Measurements from ENCODE around the gene SELENOP.
"Not testable (repeated sequence)": the region's sequence is repeated elsewhere in the genome, so short reads cannot be mapped to it uniquely, and the experiment has no call there.

The SELENOP gene

GRCh38 chr5:42826757-42827515 is 15.2 kb upstream of the SELENOP start:
- no peak for DNase-seq (ENCODE audit: low spot score)

GRCh38 chr5:42825422-42826148 is 13.9 kb upstream of the SELENOP start:
- no peak for DNase-seq (ENCODE audit: low spot score)

GRCh38 chr5:42824347-42824976 is 12.8 kb upstream of the SELENOP start:
- no peak for DNase-seq (ENCODE audit: low spot score)

- DNase-seq (ENCODE audit: low spot score), result no peak
These were observed 10.9 kb upstream of the SELENOP start for GRCh38 chr5:42822548-42822947.

GRCh38 chr5:42819745-42820144 is 8.1 kb upstream of the SELENOP start:
- DNase-seq (ENCODE audit: low spot score), result no peak

DNA sequence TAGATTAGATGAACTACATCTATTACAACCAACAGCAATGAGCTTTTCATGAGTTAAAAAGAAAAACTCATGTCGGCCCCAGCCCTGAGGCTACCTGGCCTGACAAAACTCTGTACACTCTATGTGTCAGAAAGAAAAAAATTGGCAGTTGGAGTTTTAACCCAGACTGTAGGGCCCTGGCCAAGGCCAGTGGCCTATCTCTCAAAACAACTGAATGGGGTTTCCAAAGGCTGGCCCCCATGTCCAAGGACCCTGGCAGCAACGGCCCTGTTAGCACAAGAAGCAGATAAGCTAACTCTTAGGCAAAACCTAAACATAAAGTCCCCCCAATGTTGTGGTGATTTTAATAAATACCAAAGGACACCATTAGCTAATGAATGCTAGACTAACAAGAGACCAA is 4.9 kb upstream of the SELENOP start:
- DNase-seq (ENCODE audit: low spot score), result not testable (repeated sequence)

DNA sequence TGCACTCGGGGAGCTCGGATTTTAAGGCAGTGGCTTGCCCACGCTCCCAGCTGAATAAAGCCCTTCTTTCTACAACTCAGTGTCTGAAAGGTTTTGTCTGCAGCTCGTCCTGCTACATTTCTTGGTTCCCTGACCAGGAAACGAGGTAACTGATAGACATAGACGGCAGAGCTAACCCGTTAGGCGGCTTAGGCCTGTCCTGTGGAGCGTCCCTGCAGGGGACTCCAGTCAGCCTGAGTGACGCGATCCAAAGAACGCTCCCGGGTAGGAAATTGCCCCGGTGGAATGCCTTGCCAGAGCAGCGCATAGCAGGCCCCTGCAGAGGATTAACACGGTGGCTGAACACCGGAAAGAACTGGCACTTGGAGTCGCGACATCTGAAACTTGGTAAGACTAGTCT is 1.8 kb upstream of the SELENOP start:
- no peak for DNase-seq (ENCODE audit: low spot score)

- DNase-seq (ENCODE audit: low spot score), result no peak
These were observed 928 bp upstream of the SELENOP start for GRCh38 chr5:42812620-42813019.

DNA sequence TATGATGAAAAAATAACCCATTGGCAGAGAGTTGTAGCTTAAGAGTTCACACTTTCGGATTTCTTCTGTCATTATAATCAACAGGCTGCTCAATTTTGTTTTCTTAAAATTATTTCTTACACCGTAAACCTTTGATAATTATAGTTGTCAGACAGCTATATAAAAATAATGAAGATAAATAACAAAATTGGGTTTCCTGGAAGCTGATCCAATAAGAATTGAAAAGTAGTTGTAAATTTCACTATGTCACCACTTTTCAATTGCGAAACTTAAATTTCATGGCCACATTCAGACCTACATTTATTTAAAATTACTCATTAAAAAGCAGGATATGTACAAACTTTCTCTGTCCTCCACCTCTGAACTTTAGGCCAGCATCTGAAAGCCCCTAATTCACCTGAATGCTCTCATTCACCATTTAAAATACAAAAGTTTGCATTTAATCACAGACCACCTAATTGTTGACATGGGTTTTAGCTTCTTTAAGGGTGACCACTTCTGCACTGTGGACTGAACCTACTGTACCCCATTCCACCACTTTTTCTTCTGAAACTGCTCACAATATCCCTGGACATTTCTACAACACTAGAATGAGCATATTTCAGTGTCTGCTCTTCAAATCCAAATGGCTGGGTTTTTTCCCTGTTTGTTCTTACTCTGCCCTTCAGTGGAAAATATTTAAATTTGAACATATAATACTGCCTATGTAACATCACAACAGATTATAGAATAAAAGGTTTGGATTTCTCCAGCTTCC is 680 bp downstream of the SELENOP start:
- DNase-seq (ENCODE audit: low spot score), result no peak

DNA sequence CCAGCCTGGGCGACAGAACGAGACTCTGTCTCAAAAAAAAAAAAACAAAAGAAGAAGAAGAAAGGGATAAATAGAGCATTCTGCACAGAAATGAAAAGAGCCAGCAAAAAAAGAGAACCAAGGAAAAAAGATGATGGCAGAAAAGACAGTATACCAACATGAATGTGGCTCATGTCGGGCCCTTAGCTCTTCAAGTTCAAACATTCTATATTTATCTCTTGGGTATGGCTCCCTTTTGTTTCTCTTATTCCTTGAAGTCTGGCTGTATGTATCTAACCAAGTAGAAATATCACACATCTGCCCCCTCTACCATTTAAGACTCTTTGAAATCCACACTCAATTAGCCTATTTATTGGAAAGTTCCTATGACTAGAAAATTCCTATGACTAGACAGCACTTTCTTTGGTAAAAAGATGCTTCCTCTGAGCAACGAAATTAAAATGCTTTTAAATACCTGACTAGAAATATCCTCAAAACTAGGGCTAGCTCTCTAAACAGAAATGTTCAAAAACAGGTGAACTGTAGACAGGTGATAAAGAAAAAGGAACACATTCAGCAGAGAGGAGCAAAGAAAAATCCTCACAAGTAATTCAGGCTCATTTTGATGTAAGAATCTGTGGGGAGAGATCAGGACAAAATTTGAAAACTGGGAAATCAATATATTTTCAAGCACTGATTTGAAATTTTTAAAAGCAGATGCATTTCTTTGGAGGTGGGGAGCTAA is 2.6 kb downstream of the SELENOP start:
- no peak for DNase-seq (ENCODE audit: low spot score)

DNA sequence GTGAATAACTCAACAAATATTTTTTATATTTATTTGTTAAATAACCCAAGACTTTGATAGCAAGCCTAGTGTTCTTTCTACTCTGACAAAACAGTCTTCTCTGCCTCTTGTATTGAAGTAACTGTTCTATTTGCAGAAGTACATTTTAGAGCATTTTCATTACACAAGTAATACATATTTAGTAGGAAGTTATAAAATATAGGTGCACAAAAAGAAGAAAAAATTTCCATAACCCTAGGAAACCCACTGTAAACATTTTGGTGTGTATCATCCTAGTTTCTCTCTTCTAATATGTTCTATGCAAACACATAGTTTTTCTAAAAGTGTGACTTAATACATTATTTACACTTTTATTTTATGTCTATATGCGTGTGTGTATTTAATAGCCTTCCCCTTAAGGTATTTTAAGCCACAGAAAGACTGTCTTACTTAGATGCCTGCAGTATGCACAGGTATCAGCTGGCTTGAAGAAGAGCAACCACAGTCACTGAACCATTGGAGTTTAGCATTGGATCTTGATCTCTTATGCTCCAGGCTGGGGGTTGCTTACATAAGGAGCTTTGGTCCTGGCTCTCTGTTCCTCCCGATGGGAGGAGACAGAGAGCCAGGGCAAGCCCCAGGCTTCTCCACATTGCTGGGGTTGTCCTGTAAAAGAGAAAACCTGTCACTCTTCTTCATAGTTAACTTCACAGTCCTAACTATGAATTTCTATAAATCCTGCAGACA is 3.8 kb downstream of the SELENOP start:
- DNase-seq (ENCODE audit: low spot score), result no peak

- no peak for DNase-seq (ENCODE audit: low spot score)
These were observed 4.9 kb downstream of the SELENOP start for GRCh38 chr5:42806701-42807262.

- DNase-seq (ENCODE audit: low spot score), result no peak
These were observed 5.5 kb downstream of the SELENOP start for GRCh38 chr5:42806004-42806700.

DNA sequence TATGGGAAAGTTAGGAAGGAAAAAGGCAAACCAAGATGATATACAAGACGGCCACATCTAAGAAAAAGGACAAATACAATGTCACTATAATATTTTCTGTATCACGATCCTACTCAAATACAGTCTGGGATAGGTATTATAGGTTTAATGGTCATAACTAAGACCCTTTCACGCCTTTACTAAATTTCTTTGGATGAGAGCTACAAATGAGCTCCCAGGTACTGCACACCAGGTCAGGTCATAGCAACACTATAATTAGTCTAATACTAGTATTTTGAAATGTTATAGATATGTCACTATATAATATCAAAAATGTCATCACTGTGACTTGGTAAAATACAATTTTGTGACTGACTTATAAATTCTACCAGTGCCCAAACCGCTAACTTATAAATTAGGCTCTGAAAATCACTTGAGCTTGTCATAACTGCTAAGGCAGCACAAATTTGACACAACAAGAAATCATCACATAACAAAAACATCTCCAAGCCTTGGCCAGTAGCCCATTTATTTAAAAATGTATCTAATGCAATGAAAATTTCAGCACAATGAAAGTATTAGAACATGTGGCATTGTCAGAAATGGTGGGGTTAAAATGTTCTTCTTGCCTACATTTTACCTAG is 6.9 kb downstream of the SELENOP start:
- DNase-seq (ENCODE audit: low spot score), result no peak

DNA sequence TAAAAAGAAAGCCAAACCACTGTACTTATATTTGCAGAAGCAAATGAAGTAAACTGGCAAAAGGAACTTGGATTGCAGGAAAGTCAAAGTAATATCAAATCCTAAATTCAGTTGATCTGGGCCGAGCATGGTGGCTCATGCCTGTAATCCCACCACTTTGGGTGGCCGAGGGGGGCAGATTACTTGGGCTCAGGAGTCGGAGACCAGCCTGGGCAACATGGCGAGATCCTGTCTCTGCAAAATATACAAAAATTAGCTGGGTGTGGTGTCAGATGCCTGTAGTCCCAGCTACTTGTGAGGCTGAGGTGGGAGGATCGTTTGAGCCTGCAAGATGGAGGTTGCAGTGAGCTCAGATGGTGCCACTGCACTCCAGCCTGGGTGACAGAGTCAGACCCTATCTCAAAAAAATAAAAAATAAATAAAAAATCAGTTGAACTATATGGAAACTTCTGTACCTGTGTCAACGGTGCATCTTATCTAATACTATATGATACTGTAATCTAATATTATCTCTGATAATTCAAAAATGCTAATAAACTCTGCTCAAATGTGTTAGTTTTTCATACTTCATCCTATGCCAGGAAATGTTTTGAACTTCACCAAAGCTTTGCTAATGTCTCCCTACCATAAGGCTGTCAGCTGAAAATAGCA is 10.1 kb downstream of the SELENOP start:
- DNase-seq (ENCODE audit: low spot score), result no peak

DNA sequence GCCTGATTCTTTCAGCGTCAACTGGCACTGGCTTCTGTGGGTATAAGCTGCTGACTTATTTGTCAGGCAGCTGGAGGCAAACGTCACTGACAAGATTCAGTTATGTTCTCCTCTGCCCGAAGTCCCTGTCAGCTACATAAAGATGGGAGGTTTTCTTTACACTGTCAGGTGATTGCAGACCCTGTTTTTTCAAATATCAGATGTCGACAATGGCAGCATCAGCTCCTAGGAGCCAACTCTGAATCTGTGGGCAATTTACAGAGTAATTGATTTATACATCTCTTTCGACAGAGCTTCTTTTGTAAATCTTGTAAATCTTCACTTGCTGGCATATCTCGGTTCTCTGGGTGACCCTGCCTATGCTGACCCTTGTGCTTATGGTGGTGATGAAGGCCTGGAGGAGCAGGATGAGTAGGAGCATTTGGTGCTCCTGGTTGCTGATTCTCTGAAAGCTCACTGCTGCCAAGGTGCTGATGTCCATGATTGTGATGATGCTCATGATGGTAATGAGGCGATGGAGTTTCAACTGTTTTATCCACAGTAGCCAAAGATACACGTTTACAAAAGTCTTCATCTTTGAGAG is 10.9 kb downstream of the SELENOP start:
- no peak for DNase-seq (ENCODE audit: low spot score)

DNA sequence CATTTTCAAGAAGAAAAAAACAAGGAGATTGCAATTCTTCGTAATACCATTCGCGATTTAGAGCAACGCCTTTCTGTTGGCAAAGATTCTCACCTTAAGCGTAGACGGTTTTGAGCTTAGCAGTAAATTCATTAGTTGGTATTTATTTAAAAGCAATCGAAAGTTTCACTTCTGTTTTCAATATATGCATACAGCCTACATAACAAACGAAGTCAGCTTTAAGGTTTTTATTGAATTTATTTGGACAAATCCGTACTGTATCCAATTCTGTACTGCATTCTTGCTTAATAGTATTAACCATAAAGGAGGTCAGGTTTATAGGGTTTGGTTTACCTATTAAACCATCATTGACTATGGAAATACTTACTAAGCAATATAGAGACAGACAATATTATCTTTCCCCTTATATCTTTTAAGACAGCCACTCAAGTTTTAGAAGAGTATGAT is 12.0 kb downstream of the SELENOP start:
- DNase-seq (ENCODE audit: low spot score), result no peak

- DNase-seq (ENCODE audit: low spot score), result no peak
These were observed 12.5 kb downstream of the SELENOP start for GRCh38 chr5:42799241-42799608.

All from hematopoietic multipotent progenitor cell treated with erythropoietin and hydrocortisone succinate and interleukin-3 and kit ligand, for 17 days (in vitro differentiated cells).